ENCODE data around the gene USP7. TPM values are rescaled to one million over a fixed set of nuclear protein-coding genes. Genes with fewer than 3 reads are reported as not detected.

USP7 gene
- polyA plus RNA-seq, 3 donors from 2014 or later, result 4.4 to 11.9 (median 10.2) TPM

- Mint-ChIP-seq H3K27ac (peak overlapping the region in 1 of 6 donors; percentile 64), H3K27me3 (ENCODE audit: low read depth in 3 of 3) (peaks cover 0 to 8% (median 3%) of the 10 kb centered on the region in 3 donors), H3K9me3 (no peaks in the 10 kb centered on the region), H3K4me3 (no peak overlapping the region), H3K4me1 (peaks cover 7 to 29% of the 10 kb centered on the region in 2 donors), H3K36me3 (peaks cover 29 to 68% (median 30%) of the 10 kb centered on the region in 3 donors)
- DNase-seq, result no peak
These were observed 57.7 kb downstream of the USP7 start for GRCh38 chr16:8905795-8906591.

- H3K4me1 Mint-ChIP-seq, result peaks cover 0 to 22% of the 10 kb centered on the region in 2 donors
- H3K27me3 Mint-ChIP-seq (ENCODE audit: low read depth in 3 of 3), result peaks cover 0 to 9% (median 3%) of the 10 kb centered on the region in 3 donors
- peaks cover 32 to 70% (median 37%) of the 10 kb centered on the region in 3 donors for H3K36me3 Mint-ChIP-seq
- peak overlapping the region in 2 of 6 donors; percentile 41 to 67 for H3K27ac Mint-ChIP-seq
- DNase-seq, result peak in 2 of 3 donors; percentile 14 to 19
- no peaks in the 10 kb centered on the region for H3K9me3 Mint-ChIP-seq
- H3K4me3 Mint-ChIP-seq, result no peak overlapping the region
These were observed 58.4 kb downstream of the USP7 start for GRCh38 chr16:8905168-8905762.

- no peak for DNase-seq
- H3K4me1 Mint-ChIP-seq, result peaks cover 0 to 12% of the 10 kb centered on the region in 2 donors
- peaks cover 35 to 78% (median 46%) of the 10 kb centered on the region in 3 donors for H3K36me3 Mint-ChIP-seq
- peaks cover 0 to 9% (median 3%) of the 10 kb centered on the region in 3 donors for H3K27me3 Mint-ChIP-seq (ENCODE audit: low read depth in 3 of 3)
- H3K9me3 Mint-ChIP-seq, result no peaks in the 10 kb centered on the region
- H3K27ac Mint-ChIP-seq, result no peak overlapping the region
- H3K4me3 Mint-ChIP-seq, result no peak overlapping the region
These were observed 59.7 kb downstream of the USP7 start for GRCh38 chr16:8904018-8904430.

GRCh38 chr16:8903004-8903403, 60.7 kb downstream of the USP7 start:
- H3K36me3 Mint-ChIP-seq, result peaks cover 35 to 81% (median 40%) of the 10 kb centered on the region in 3 donors
- H3K4me3 Mint-ChIP-seq, result no peak overlapping the region
- H3K27me3 Mint-ChIP-seq (ENCODE audit: low read depth in 3 of 3), result peaks cover 0 to 9% (median 3%) of the 10 kb centered on the region in 3 donors
- H3K4me1 Mint-ChIP-seq, result peaks cover 0 to 5% of the 10 kb centered on the region in 2 donors
- no peaks in the 10 kb centered on the region for H3K9me3 Mint-ChIP-seq
- DNase-seq, result no peak
- no peak overlapping the region for H3K27ac Mint-ChIP-seq

- H3K36me3 Mint-ChIP-seq, result peaks cover 35 to 85% (median 46%) of the 10 kb centered on the region in 3 donors
These were observed 62.3 kb downstream of the USP7 start for GRCh38 chr16:8901320-8901861.

GRCh38 chr16:8900343-8900742, 63.4 kb downstream of the USP7 start:
- no peak overlapping the region for H3K27ac Mint-ChIP-seq
- no peak for DNase-seq

More at GRCh38 chr16:8901320-8901861, 62.3 kb downstream of the USP7 start:
- Mint-ChIP-seq H3K9me3 (no peaks in the 10 kb centered on the region), H3K27me3 (ENCODE audit: low read depth in 3 of 3) (peaks cover 0 to 9% (median 3%) of the 10 kb centered on the region in 3 donors), H3K27ac (no peak overlapping the region), H3K4me3 (no peak overlapping the region), H3K4me1 (no peaks in the 10 kb centered on the region)
- no peak for DNase-seq

GRCh38 chr16:8899709-8900317, 63.9 kb downstream of the USP7 start:
- peaks cover 0 to 9% (median 0%) of the 10 kb centered on the region in 3 donors for H3K27me3 Mint-ChIP-seq (ENCODE audit: low read depth in 3 of 3)
- no peak for DNase-seq
- H3K4me3 Mint-ChIP-seq, result no peak overlapping the region
- no peaks in the 10 kb centered on the region for H3K9me3 Mint-ChIP-seq
- peak overlapping the region in 1 of 6 donors; percentile 25 for H3K27ac Mint-ChIP-seq
- peaks cover 30 to 80% (median 41%) of the 10 kb centered on the region in 3 donors for H3K36me3 Mint-ChIP-seq
- no peaks in the 10 kb centered on the region for H3K4me1 Mint-ChIP-seq

More at GRCh38 chr16:8900343-8900742, 63.4 kb downstream of the USP7 start:
- H3K4me3 Mint-ChIP-seq, result no peak overlapping the region
- H3K9me3 Mint-ChIP-seq, result no peaks in the 10 kb centered on the region
- H3K36me3 Mint-ChIP-seq, result peaks cover 32 to 79% (median 42%) of the 10 kb centered on the region in 3 donors
- no peaks in the 10 kb centered on the region for H3K4me1 Mint-ChIP-seq
- H3K27me3 Mint-ChIP-seq (ENCODE audit: low read depth in 3 of 3), result peaks cover 0 to 9% (median 0%) of the 10 kb centered on the region in 3 donors

- Mint-ChIP-seq H3K9me3 (no peaks in the 10 kb centered on the region), H3K4me1 (no peaks in the 10 kb centered on the region), H3K36me3 (peaks cover 27 to 83% (median 42%) of the 10 kb centered on the region in 3 donors), H3K4me3 (no peak overlapping the region), H3K27me3 (ENCODE audit: low read depth in 3 of 3) (peaks cover 0 to 9% (median 0%) of the 10 kb centered on the region in 3 donors), H3K27ac (no peak overlapping the region)
- DNase-seq, result no peak
These were observed 64.9 kb downstream of the USP7 start for GRCh38 chr16:8898660-8899318.

- DNase-seq, result no peak
- peaks cover 0 to 6% (median 5%) of the 10 kb centered on the region in 3 donors for H3K27me3 Mint-ChIP-seq (ENCODE audit: low read depth in 3 of 3)
- peaks cover 0 to 6% of the 10 kb centered on the region in 2 donors for H3K4me1 Mint-ChIP-seq
- no peak overlapping the region for H3K4me3 Mint-ChIP-seq
- H3K9me3 Mint-ChIP-seq, result no peaks in the 10 kb centered on the region
- peak overlapping the region in 4 of 6 donors; percentile 6 to 29 (median 20) for H3K27ac Mint-ChIP-seq
- peaks cover 14 to 72% (median 38%) of the 10 kb centered on the region in 3 donors for H3K36me3 Mint-ChIP-seq
These were observed 68.9 kb downstream of the USP7 start for GRCh38 chr16:8894736-8895334.

GRCh38 chr16:8893976-8894690, 69.6 kb downstream of the USP7 start:
- Mint-ChIP-seq H3K4me3 (no peak overlapping the region), H3K27ac (peak overlapping the region in 1 of 6 donors; percentile 29), H3K4me1 (peaks cover 0 to 6% of the 10 kb centered on the region in 2 donors), H3K36me3 (peaks cover 14 to 64% (median 33%) of the 10 kb centered on the region in 3 donors), H3K9me3 (no peaks in the 10 kb centered on the region), H3K27me3 (ENCODE audit: low read depth in 3 of 3) (peaks cover 2 to 6% (median 5%) of the 10 kb centered on the region in 3 donors)
- DNase-seq, result no peak

- DNase-seq, result no peak
- H3K27me3 Mint-ChIP-seq (ENCODE audit: low read depth in 3 of 3), result peaks cover 2 to 6% (median 5%) of the 10 kb centered on the region in 3 donors
- H3K27ac Mint-ChIP-seq, result no peak overlapping the region
- H3K36me3 Mint-ChIP-seq, result peaks cover 14 to 60% (median 33%) of the 10 kb centered on the region in 3 donors
- no peak overlapping the region for H3K4me3 Mint-ChIP-seq
- no peaks in the 10 kb centered on the region for H3K9me3 Mint-ChIP-seq
- H3K4me1 Mint-ChIP-seq, result peaks cover 0 to 6% of the 10 kb centered on the region in 2 donors
These were observed 70.3 kb downstream of the USP7 start for GRCh38 chr16:8893426-8893825.

- Mint-ChIP-seq H3K36me3 (peaks cover 17 to 51% (median 31%) of the 10 kb centered on the region in 3 donors), H3K27ac (peak overlapping the region in 5 of 6 donors; percentile 11 to 69 (median 26)), H3K4me1 (peaks cover 0 to 6% of the 10 kb centered on the region in 2 donors), H3K27me3 (ENCODE audit: low read depth in 3 of 3) (peaks cover 2 to 8% (median 6%) of the 10 kb centered on the region in 3 donors), H3K9me3 (no peaks in the 10 kb centered on the region), H3K4me3 (no peak overlapping the region)
- no peak for DNase-seq
These were observed 71.6 kb downstream of the USP7 start for GRCh38 chr16:8892101-8892575.

Measured in immature natural killer cell (primary cell).